HG03565 (cell line): ENCODE results near the gene VPS37B.
"Not testable (repeated sequence)": the region's sequence is repeated elsewhere in the genome, so short reads cannot be mapped to it uniquely, and the experiment has no call there.

ENCODE experiments used
- ATAC-seq: cut with Tn5 transposase; IDR thresholded peaks from one replicate; pipeline ENCODE4 v1.9.1; 2021; ENCODE audit warnings: mild to moderate bottlenecking, moderate library complexity; ENCODE audit not compliant: unreplicated experiment

Gene VPS37B

GRCh38 chr12:122909442-122910288 is 13.7 kb upstream of the VPS37B start:
- ATAC-seq = no peak

GRCh38 chr12:122908915-122909314 is 13.0 kb upstream of the VPS37B start:
- ATAC-seq = no peak

GRCh38 chr12:122905258-122905657 is 9.3 kb upstream of the VPS37B start:
- ATAC-seq = not testable (repeated sequence)

- ATAC-seq = no peak
These were observed 7.7 kb upstream of the VPS37B start for GRCh38 chr12:122903693-122904034.

GRCh38 chr12:122902854-122903692 is 7.1 kb upstream of the VPS37B start:
- no peak for ATAC-seq

- ATAC-seq = no peak
These were observed 4.0 kb upstream of the VPS37B start for GRCh38 chr12:122899887-122900286.

- no peak for ATAC-seq
These were observed 738 bp upstream of the VPS37B start for GRCh38 chr12:122896662-122897061.

- no peak for ATAC-seq
These were observed 612 bp downstream of the VPS37B start for GRCh38 chr12:122895320-122895703.

GRCh38 chr12:122894193-122895121 is 1.5 kb downstream of the VPS37B start:
- ATAC-seq = no peak

- ATAC-seq = no peak
These were observed 2.4 kb downstream of the VPS37B start for GRCh38 chr12:122893208-122894153.

GRCh38 chr12:122892724-122893123 is 3.2 kb downstream of the VPS37B start:
- not testable (repeated sequence) for ATAC-seq

- ATAC-seq = no peak
These were observed 4.0 kb downstream of the VPS37B start for GRCh38 chr12:122891661-122892525.

- ATAC-seq = no peak
These were observed 6.0 kb downstream of the VPS37B start for GRCh38 chr12:122889761-122890520.

GRCh38 chr12:122888232-122888752 is 7.6 kb downstream of the VPS37B start:
- ATAC-seq = no peak

GRCh38 chr12:122887819-122888212 is 8.1 kb downstream of the VPS37B start:
- ATAC-seq = peak; percentile 13

- peak; percentile 66 for ATAC-seq
These were observed 8.8 kb downstream of the VPS37B start for GRCh38 chr12:122886851-122887818.

- no peak for ATAC-seq
These were observed 9.8 kb downstream of the VPS37B start for GRCh38 chr12:122886161-122886560.
